K562 (cell line): ENCODE results near the gene AP3S1. TPM values are rescaled to one million over a fixed set of nuclear protein-coding genes. Genes with fewer than 3 reads are reported as not detected.
A peak's percentile ranks its signal among the peaks of the same experiment; 100 is the strongest.

Source experiments
- ATAC-seq: fragments of 200-7000 bp; cut with Tn5 transposase; 3 replicates; pipeline ENCODE4 v1.9.1; 2020; ENCODE audit warnings: moderate library complexity
- BruUV-seq: library from RNA; stranded (reverse); fragments of 400-500 nt; replicated peaks from 2 replicates; lab custom pipeline; 2021; lab: Mats Ljungman, UMichigan
- CTCF ChIA-PET: fragments of 300-600 bp; formaldehyde crosslinking; extraction: SDS; loops from one replicate; lab custom pipeline; 2021; ENCODE audit warnings: low intra/inter-chr PET ratio; lab: Yijun Ruan, JAX
- POLR2A ChIA-PET: fragments of 300-600, 350-650 bp; sonication (Branson Sonifier 250); formaldehyde crosslinking; extraction: SDS; loops from one replicate; lab custom pipeline; 2021; ENCODE audit warnings: antibody characterized with exemption, inconsistent platforms; lab: Yijun Ruan, JAX
- DNase-seq, 4 experiments: peaks; one replicate each; pipeline versions ENCODE4 v3.0.0 to v3.0.0-alpha.2; 2011 to 2018; ENCODE audit warnings: low spot score in 3 of 4, mixed read lengths in 3 of 4; ENCODE audit errors: extremely low read depth in 1 of 4
- FAIRE-seq: peaks from 2 replicates; lab custom pipeline; 2011; peaks lifted over from hg19 to GRCh38; lab: Jason Lieb, UNC
- H2AFZ ChIP-seq: 2 replicates; pipeline ENCODE4 v1.6.0; 2011; ENCODE audit warnings: low read depth, low read length, control low read depth, inconsistent platforms
- H3K27ac ChIP-seq: fragments of 200-600 bp; 3 replicates; pipeline ENCODE4 v1.8.0; 2011; ENCODE audit warnings: low read depth, mild to moderate bottlenecking, control low read depth, inconsistent platforms, low read length, moderate library complexity, mixed read lengths; ENCODE audit errors: extremely low read depth
- H3K27me3 ChIP-seq, 2 experiments: fragments of 300-600 bp in 1 of 2; 2 replicates in 1 of 2; 3 replicates in 1 of 2; pipeline versions ENCODE4 v1.6.0 to v1.8.0; 2011; ENCODE audit warnings: inconsistent platforms in 2 of 2, low read length in 2 of 2, mild to moderate bottlenecking in 1 of 2, mixed read lengths in 1 of 2, moderate library complexity in 1 of 2; ENCODE audit not compliant: control insufficient read depth in 2 of 2, insufficient read depth in 2 of 2
- H3K36me3 ChIP-seq: fragments of 300-600 bp; 3 replicates; pipeline ENCODE4 v1.8.0; 2011; ENCODE audit warnings: mild to moderate bottlenecking, low read length, inconsistent platforms; ENCODE audit not compliant: control insufficient read depth, insufficient read depth
- H3K4me1 ChIP-seq, 2 experiments: fragments of 200-600 bp in 1 of 2; replicated peaks in 1 of 2; 2 replicates in 1 of 2; 3 replicates in 1 of 2; pipeline versions ENCODE4 v1.5.1 to v1.8.0; 2011; ENCODE audit warnings: inconsistent platforms in 2 of 2, low read length in 2 of 2, mild to moderate bottlenecking in 1 of 2, mixed read lengths in 1 of 2, moderate library complexity in 1 of 2; ENCODE audit not compliant: control insufficient read depth in 2 of 2, insufficient read depth in 2 of 2
- H3K4me2 ChIP-seq: 2 replicates; pipeline ENCODE4 v1.6.1; 2011; ENCODE audit warnings: low read length, control low read depth, inconsistent platforms, mixed read lengths; ENCODE audit not compliant: insufficient read depth
- H3K4me3 ChIP-seq: fragments of 200-600 bp; sonication (generic), shearing (Covaris generic); 2 replicates; pipeline ENCODE4 v1.5.1; 2016; ENCODE audit warnings: control low read depth, inconsistent platforms
- H3K79me2 ChIP-seq: fragments of 200-600 bp; 3 replicates; pipeline ENCODE4 v1.8.0; 2011; ENCODE audit warnings: low read length, inconsistent platforms; ENCODE audit not compliant: control insufficient read depth, insufficient read depth
- H3K9ac ChIP-seq, 2 experiments: 2 replicates each; pipeline versions ENCODE4 v1.6.0 to v1.6.1; 2011; ENCODE audit warnings: low read depth in 2 of 2, low read length in 2 of 2, control low read depth in 1 of 2, inconsistent platforms in 1 of 2, mild to moderate bottlenecking in 1 of 2, mixed read lengths in 1 of 2; ENCODE audit not compliant: insufficient read depth in 1 of 2
- H3K9me1 ChIP-seq: one replicate; pipeline ENCODE4 v1.6.0; 2011; ENCODE audit warnings: inconsistent platforms, mild to moderate bottlenecking, low read length, moderate library complexity; ENCODE audit not compliant: control insufficient read depth, insufficient read depth
- H3K9me3 ChIP-seq: replicated peaks from 2 replicates; pipeline ENCODE4 v1.5.1; 2011; ENCODE audit warnings: low read depth, low read length, inconsistent platforms; ENCODE audit not compliant: control insufficient read depth, insufficient read depth
- H4K20me1 ChIP-seq: replicated peaks from 2 replicates; pipeline ENCODE4 v1.6.1; 2011; ENCODE audit warnings: low read length, inconsistent platforms, mixed read lengths; ENCODE audit not compliant: control insufficient read depth, insufficient read depth
- HDAC2 ChIP-seq: fragments of 450-650 bp; IDR thresholded peaks from 2 replicates; pipeline ENCODE4 v1.6.1; 2016; ENCODE audit warnings: mild to moderate bottlenecking
- STAT5A ChIP-seq: IDR thresholded peaks from 2 replicates; pipeline ENCODE4 v1.6.1; 2012; ENCODE audit warnings: low read length, inconsistent platforms, borderline replicate concordance
- ZBTB40 ChIP-seq, 2 experiments: fragments of 450-650 bp in 1 of 2; sonication (generic) in 1 of 2; formaldehyde crosslinking in 1 of 2; IDR thresholded peaks; 2 replicates each; pipeline versions ENCODE4 v1.7.1 to v1.9.0; 2016 to 2022; ENCODE audit warnings: inconsistent platforms in 1 of 2, mild to moderate bottlenecking in 1 of 2, missing genetic modification reagents in 1 of 2
- ZNF436 ChIP-seq: fragments of 250-450, 450-650 bp; sonication (Bioruptor Pico); formaldehyde crosslinking; IDR thresholded peaks from 2 replicates; pipeline ENCODE4 v1.7.0; 2020; ENCODE audit warnings: mild to moderate bottlenecking
- WGBS: fragments of 100-300 bp; shearing (Covaris generic); methylation state at CpG from one replicate; pipeline ENCODE4 v1.1.6; 2016; ENCODE audit warnings: low coverage, mixed read lengths; ENCODE audit not compliant: insufficient coverage; ENCODE audit errors: missing lambda C conversion rate; 5-methylcytosine and 5-hydroxymethylcytosine counted together
- in situ Hi-C: fragments of 300-500 bp; cut with MboI; formaldehyde crosslinking; loops from 4 replicates; pipeline ENCODE4 v1.15.0; 2018; ENCODE audit warnings: inconsistent platforms, mixed read lengths
- intact Hi-C: fragments of 100-400 bp; cut with micrococcal nuclease; formaldehyde crosslinking; loops from 2 replicates; pipeline ENCODE4 v1.14.2; 2022
- polyA plus RNA-seq, 8 experiments: library from polyadenylated mRNA; depleted of rRNA in 4 of 8; stranded (reverse) in 5 of 8; unstranded in 3 of 8; fragments of >200 nt; fragmentation: Nextera tagmentation in 2 of 8; fragmentation: Illumina TruSeq in 1 of 8; extraction: Ambion mirVana in 2 of 8; extraction: Trizol in 1 of 8; gene quantifications; 2 replicates each; pipeline versions ENCODE4 v1.2.1 to v1.2.3, GENCODE V29; 2011 to 2014; ENCODE audit warnings: inconsistent platforms in 1 of 8, missing spikeins in 1 of 8
- total RNA-seq, 7 experiments: library from RNA; depleted of rRNA in 6 of 7; stranded (reverse); fragments of >200 nt in 6 of 7; fragmentation: Illumina TruSeq in 2 of 7; extraction: Trizol in 2 of 7; gene quantifications; 2 replicates each; pipeline versions ENCODE4 v1.2.1 to v1.2.3, GENCODE V29; 2011 to 2021; ENCODE audit warnings: low replicate concordance in 1 of 7

Gene AP3S1
- total and polyA plus RNA-seq, 9 of the 15 experiments (the other 6 are each of a cell fraction or from before 2014, with no cell fraction given), result 46.1 to 106 (median 67.3) TPM

- no TSS peak for BruUV-seq
- 2% methylated on average over 4 of the region's 4 CpGs for WGBS
- intact Hi-C loops, result no loop called here
- no peaks in the 10 kb centered on the region for H3K9me3 ChIP-seq
- in situ Hi-C loops, result no loop called here
- DNase-seq (no peak), FAIRE-seq (no peak), ATAC-seq (no peak)
- H2AFZ ChIP-seq, result no peak overlapping the region
- H3K4me1 ChIP-seq, result no peaks in the 10 kb centered on the region
- H3K4me2 ChIP-seq, result no peak overlapping the region
- peaks cover 0 to 7% of the 10 kb centered on the region in 2 experiments; a peak in 2 of 5 replicates for H3K27me3 ChIP-seq
- no peak overlapping the region for H3K9ac ChIP-seq
- no peaks in the 10 kb centered on the region for H3K79me2 ChIP-seq
- no peaks in the 10 kb centered on the region for H3K9me1 ChIP-seq
- H3K36me3 ChIP-seq, result no peaks in the 10 kb centered on the region
- no peaks in the 10 kb centered on the region for H4K20me1 ChIP-seq
- no peak overlapping the region for H3K4me3 ChIP-seq
- TF ChIP-seq HDAC2 (no peak), STAT5A (no peak)
- POLR2A ChIA-PET, result interaction anchor here (0.7 to 1.2 kb wide), 2 partner anchors 14 to 51 kb away, joined by 3 read pairs; no protein-coding TSS in a partner anchor
- CTCF ChIA-PET, result no interaction called here
- H3K27ac ChIP-seq, result no peak overlapping the region
Measured at GRCh38 chr5:115939059-115939458, 97.3 kb downstream of the AP3S1 start.

DNA sequence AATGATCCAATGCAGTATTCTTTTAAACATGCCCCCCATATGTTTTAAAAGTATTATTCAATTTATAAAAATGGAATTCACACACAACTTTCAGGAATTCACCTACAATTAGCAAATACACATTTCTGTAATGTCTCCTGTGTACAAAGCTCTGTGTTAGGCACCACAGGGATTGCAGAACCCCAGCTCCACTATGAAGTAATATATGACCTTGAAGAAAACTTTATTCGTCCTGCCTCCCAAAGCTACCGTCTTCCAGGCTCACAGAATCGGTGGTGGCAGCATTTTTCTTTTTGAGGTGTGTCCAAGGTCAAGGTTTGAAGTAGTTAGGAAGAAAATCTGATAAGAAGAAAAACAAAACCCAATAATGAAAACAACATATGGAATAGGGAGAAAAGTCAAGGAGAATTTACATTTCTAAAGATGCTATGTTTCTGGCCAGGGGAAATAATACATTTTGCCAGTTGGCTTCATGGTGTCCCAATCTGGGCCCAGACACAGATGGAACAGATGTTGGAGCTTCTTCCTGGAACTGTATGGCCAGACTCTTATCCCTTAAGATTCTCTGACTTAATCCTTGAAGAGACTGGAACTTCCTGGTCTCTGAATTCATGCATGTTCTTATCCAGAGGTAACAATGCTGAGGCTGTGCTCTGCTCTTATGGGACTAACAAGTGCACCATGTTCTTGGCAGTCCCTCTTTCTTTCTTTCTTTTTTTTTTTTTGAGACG lies 98.5 kb downstream of the AP3S1 start:
- H3K9ac ChIP-seq, result no peak overlapping the region
- H3K79me2 ChIP-seq, result no peaks in the 10 kb centered on the region
- 0% methylated on average over 3 of the region's 4 CpGs for WGBS
- H3K36me3 ChIP-seq, result no peaks in the 10 kb centered on the region
- no peak overlapping the region for H3K27ac ChIP-seq
- BruUV-seq, result no TSS peak
- POLR2A ChIA-PET, result interaction anchor here (1.2 kb wide), 1 partner anchor 12 kb away, joined by 3 read pairs; no protein-coding TSS in a partner anchor
- ATAC-seq (no peak), FAIRE-seq (no peak), DNase-seq (no peak)
- H3K27me3 ChIP-seq, result no peaks in the 10 kb centered on the region; a peak in 1 of 5 replicates
- no peaks in the 10 kb centered on the region for H3K9me1 ChIP-seq
- TF ChIP-seq ZNF436 (CRISPR knock-in tag) (no peak), ZBTB40 (IDR thresholded peaks at IDR 0.05) (peak; percentile 72), ZBTB40 (CRISPR knock-in tag; IDR thresholded peaks at IDR 0.05) (peak; percentile 26; the same call in 1 of the 2 replicates)
- no peaks in the 10 kb centered on the region for H4K20me1 ChIP-seq
- CTCF ChIA-PET, result no interaction called here
- H2AFZ ChIP-seq, result no peak overlapping the region
- H3K4me1 ChIP-seq, result no peaks in the 10 kb centered on the region
- H3K4me2 ChIP-seq, result no peak overlapping the region
- in situ Hi-C loops, result no loop called here
- no peaks in the 10 kb centered on the region for H3K9me3 ChIP-seq
- no peak overlapping the region for H3K4me3 ChIP-seq
- intact Hi-C loops, result no loop called here
